ENCODE data around the gene FAM25A.

- no peak for TF ChIP-seq CTCF (IDR thresholded peaks at IDR 0.05)
- no peak for TF ChIP-seq POLR2A (IDR thresholded peaks at IDR 0.05)
Measured at GRCh38 chr10:86976362-86977056, 43.6 kb upstream of the FAM25A start.
